Stomach (tissue), 9 donors: ENCODE results near the gene GABRR3. TPM values are rescaled to one million over a fixed set of nuclear protein-coding genes. Genes with fewer than 3 reads are reported as not detected.
"Not testable (repeated sequence)": the region's sequence is repeated elsewhere in the genome, so short reads cannot be mapped to it uniquely, and the experiment has no call there.

Experiments
- DNase-seq, 2 donors: peaks; one replicate each; pipeline versions ENCODE4 v3.0.0 to v3.0.0-alpha.2; 2013 to 2019
- H3K27ac ChIP-seq, 5 donors: fragments of 200-600 bp in 4 of 5; sonication (generic) in 4 of 5; one replicate each; pipeline ENCODE4 v1.5.1; 2013 to 2019; ENCODE audit warnings: mild to moderate bottlenecking in 1 of 5, moderate library complexity in 1 of 5
- H3K27me3 ChIP-seq, 3 donors: fragments of 200-600 bp; sonication (generic); one replicate each; pipeline ENCODE4 v1.5.1; 2017 to 2019; ENCODE audit warnings: mixed run types in 1 of 3
- H3K36me3 ChIP-seq, 4 donors: fragments of 200-600 bp; sonication (generic); 1 replicate in 3 of 4; 2 replicates in 1 of 4; pipeline ENCODE4 v1.5.1; 2016 to 2019
- H3K4me1 ChIP-seq, 4 donors: fragments of 200-600 bp; sonication (generic); one replicate each; pipeline ENCODE4 v1.5.1; 2016 to 2019
- H3K4me3 ChIP-seq, 4 donors: fragments of 200-600 bp; sonication (generic) in 3 of 4; one replicate each; pipeline ENCODE4 v1.5.1; 2016 to 2019; ENCODE audit warnings: mild to moderate bottlenecking in 1 of 4
- H3K9me3 ChIP-seq, 4 donors: fragments of 200-600 bp; sonication (generic); one replicate each; pipeline ENCODE4 v1.5.1; 2016 to 2019
- CTCF ChIP-seq, 7 experiments: fragments of 450-650 bp in 4 of 7; fragments of 200-600 bp in 3 of 7; sonication (generic) in 3 of 7; IDR thresholded peaks; one replicate each; pipeline ENCODE4 v1.5.1; 2016 to 2019; ENCODE audit warnings: antibody characterized with exemption in 7 of 7, control low read depth in 2 of 7, mild to moderate bottlenecking in 1 of 7
- EP300 ChIP-seq: sonication (generic); formaldehyde crosslinking; IDR thresholded peaks from one replicate; pipeline ENCODE4 v1.6.1; 2017; ENCODE audit warnings: antibody characterized with exemption
- POLR2A ChIP-seq, 4 donors: fragments of 450-650 bp; IDR thresholded peaks; one replicate each; pipeline ENCODE4 v1.6.1; 2016; ENCODE audit warnings: antibody characterized with exemption in 4 of 4, control low read depth in 2 of 4, mild to moderate bottlenecking in 1 of 4, moderate library complexity in 1 of 4
- POLR2AphosphoS5 ChIP-seq, 3 donors: sonication (generic); formaldehyde crosslinking; IDR thresholded peaks; one replicate each; pipeline ENCODE4 v1.6.1; 2016; ENCODE audit warnings: antibody characterized with exemption in 3 of 3
- WGBS, 5 donors: extraction: QIAGEN DNeasy Blood & Tissue Kit in 3 of 5; methylation state at CpG; one replicate each; pipeline versions ENCODE4 v1.1.5 to v1.1.7; 2013 to 2018; 5-methylcytosine and 5-hydroxymethylcytosine counted together
- intact Hi-C: fragments of 100-400 bp; cut with DNase I; formaldehyde crosslinking; loops from one replicate; pipeline ENCODE4 v1.15.1; 2023; ENCODE audit warnings: low total_unique reads
- polyA plus RNA-seq, 3 donors: library from polyadenylated mRNA; stranded (reverse); fragments of 200-250 nt; gene quantifications; one replicate each; pipeline ENCODE4 v1.2.3, GENCODE V29; 2013
- total RNA-seq, 5 donors: library from RNA; depleted of rRNA; stranded (reverse); fragments of >200 nt; gene quantifications; one replicate each; pipeline versions ENCODE4 v1.1.0 to v1.2.3, GENCODE V29; 2014 to 2016
- donor health status: healthy with polysubstance abuse.
- donor health status: Bipolar disorder and iron deficiency.
- donor health status: healthy.

The GABRR3 gene
- total and polyA plus RNA-seq, 8 donors: not detected

GRCh38 chr3:98014268-98014585 lies 20.9 kb downstream of the GABRR3 start:
- no peak for TF ChIP-seq POLR2A (IDR thresholded peaks at IDR 0.05)
- no peak for TF ChIP-seq CTCF (IDR thresholded peaks at IDR 0.05)
- no peak for TF ChIP-seq EP300
- no peak for TF ChIP-seq POLR2AphosphoS5 (IDR thresholded peaks at IDR 0.05)
- H3K27ac ChIP-seq: peak overlapping the region in 1 of 5 donors; percentile 2
- intact Hi-C loops: no loop called here
- no peaks in the 10 kb centered on the region for H3K9me3 ChIP-seq
- no peak for DNase-seq
- WGBS, 5 donors: 84 to 95% (median 87%) methylated on average over 2 of the region's 2 CpGs
- no peaks in the 10 kb centered on the region for H3K27me3 ChIP-seq
- H3K36me3 ChIP-seq: no peaks in the 10 kb centered on the region
- peaks cover 7 to 24% (median 16%) of the 10 kb centered on the region in 4 donors for H3K4me1 ChIP-seq
- H3K4me3 ChIP-seq: no peak overlapping the region

GRCh38 chr3:98013411-98014267 lies 21.5 kb downstream of the GABRR3 start:
- intact Hi-C loops: no loop called here
- H3K27ac ChIP-seq: peak overlapping the region in 1 of 5 donors; percentile 47

GRCh38 chr3:98012979-98013378 lies 22.1 kb downstream of the GABRR3 start:
- Histone ChIP-seq H3K36me3 (no peaks in the 10 kb centered on the region), H3K27me3 (no peaks in the 10 kb centered on the region), H3K4me1 (peaks cover 7 to 24% (median 16%) of the 10 kb centered on the region in 4 donors), H3K4me3 (no peak overlapping the region), H3K9me3 (no peaks in the 10 kb centered on the region), H3K27ac (peak overlapping the region in 2 of 5 donors; percentile 21 to 47)
- TF ChIP-seq POLR2A (IDR thresholded peaks at IDR 0.05) (no peak), CTCF (IDR thresholded peaks at IDR 0.05) (no peak), EP300 (no peak)
- WGBS, 5 donors: 56 to 75% (median 71%) methylated on average over 2 of the region's 2 CpGs
- DNase-seq: peak in 1 of 2 donors; percentile 55
- intact Hi-C loops: no loop called here

More at GRCh38 chr3:98013411-98014267, 21.5 kb downstream of the GABRR3 start:
- peak in 1 of 2 donors; percentile 17 for DNase-seq
- peaks cover 7 to 24% (median 16%) of the 10 kb centered on the region in 4 donors for H3K4me1 ChIP-seq
- TF ChIP-seq CTCF (IDR thresholded peaks at IDR 0.05) (no peak), POLR2A (IDR thresholded peaks at IDR 0.05) (no peak), EP300 (no peak), POLR2AphosphoS5 (IDR thresholded peaks at IDR 0.05) (no peak)
- 24 to 44% (median 34%) methylated on average over 4 of the region's 4 CpGs for WGBS, 5 donors
- no peaks in the 10 kb centered on the region for H3K9me3 ChIP-seq
- no peaks in the 10 kb centered on the region for H3K36me3 ChIP-seq
- H3K4me3 ChIP-seq: no peak overlapping the region
- no peaks in the 10 kb centered on the region for H3K27me3 ChIP-seq

DNA sequence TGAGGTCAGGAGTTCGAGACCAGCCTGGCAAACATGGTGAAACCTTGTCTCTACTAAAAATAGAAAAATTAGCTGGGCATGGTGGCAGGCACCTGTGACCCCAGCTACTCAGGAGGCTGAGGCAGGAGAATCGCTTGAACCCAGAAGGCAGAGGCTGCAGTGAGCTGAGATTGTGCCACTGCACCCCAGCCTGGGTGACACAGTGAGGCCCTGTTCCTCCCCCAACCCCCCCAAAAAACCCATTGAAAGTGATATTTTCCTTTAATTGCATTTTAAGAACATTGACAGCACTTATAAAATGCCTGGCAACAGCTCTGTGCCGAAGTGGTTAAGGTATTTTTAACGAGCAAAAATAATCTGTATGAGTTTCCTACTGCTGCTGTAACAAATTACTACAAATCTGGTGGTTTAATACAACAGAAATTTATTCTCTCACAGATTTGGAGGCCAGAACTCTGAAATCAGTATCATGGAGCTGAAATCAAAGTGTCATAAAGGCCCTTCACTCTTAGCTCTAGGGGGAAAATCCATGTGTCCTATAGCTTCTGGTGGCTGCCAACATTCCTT lies 24.1 kb downstream of the GABRR3 start:
- H3K4me3 ChIP-seq, intact Hi-C loops, H3K9me3 ChIP-seq, DNase-seq, H3K27ac ChIP-seq, H3K36me3 ChIP-seq, H3K27me3 ChIP-seq: not testable (repeated sequence)
- peaks cover 7 to 24% (median 16%) of the 10 kb centered on the region in 4 donors for H3K4me1 ChIP-seq
- 90 to 99% (median 93%) methylated on average over 4 of the region's 4 CpGs for WGBS, 5 donors
